ENCODE measurements around the gene ACTR2. TPM values are rescaled to one million over a fixed set of nuclear protein-coding genes. Genes with fewer than 3 reads are reported as not detected.

ACTR2 gene
- total RNA-seq, 1 experiment from 2014 or later, result 347 TPM

GRCh38 chr2:65214843-65215242 is 12.8 kb upstream of the ACTR2 start:
- Histone ChIP-seq H3K9me3 (ENCODE audit: control insufficient read depth, insufficient read depth, low read depth, low read length) (no peaks in the 10 kb centered on the region), H3K36me3 (ENCODE audit: control insufficient read depth, insufficient read depth, low read length) (no peaks in the 10 kb centered on the region), H3K27ac (ENCODE audit: low read length) (no peak overlapping the region), H3K4me3 (ENCODE audit: low read depth in 2 of 2, low read length in 2 of 2) (no peak overlapping the region), H3K4me1 (ENCODE audit: control insufficient read depth, insufficient read depth, low read length) (no peaks in the 10 kb centered on the region), H3K27me3 (ENCODE audit: control insufficient read depth, insufficient read depth, low read length) (no peaks in the 10 kb centered on the region)
- in situ Hi-C loops (cut with HindIII; ENCODE audit: low pct_unique_long_range_greater_than_20kb, low sequenced_read_pairs), result no loop called here
- no peak for DNase-seq (ENCODE audit: low read depth, low spot score)
- CTCF ChIA-PET, result no interaction called here
- ATAC-seq, result no peak
- no peak for TF ChIP-seq POLR2AphosphoS5 (IDR thresholded peaks at IDR 0.05; ENCODE audit: low read depth, low read length)
- TF ChIP-seq REST (IDR thresholded peaks at IDR 0.05; ENCODE audit: insufficient read depth in 1 of 2, low read depth in 2 of 2, low read length in 1 of 2), result no peak
- TF ChIP-seq SIN3A (IDR thresholded peaks at IDR 0.05; ENCODE audit: borderline replicate concordance, insufficient read depth, low read depth, low read length), result no peak
- no peak for TF ChIP-seq CTCF (IDR thresholded peaks at IDR 0.05)
- TF ChIP-seq TCF7L2 (IDR thresholded peaks at IDR 0.05; ENCODE audit: low read depth, low read length), result no peak
- intact Hi-C loops (cut with micrococcal nuclease; ENCODE audit: unreplicated experiment), result no loop called here
- BruUV-seq (replicated peaks), result no TSS peak
- POLR2A ChIA-PET, result no interaction called here

GRCh38 chr2:65215946-65216345 is 11.7 kb upstream of the ACTR2 start:
- POLR2A ChIA-PET, result no interaction called here
- TF ChIP-seq SIN3A (IDR thresholded peaks at IDR 0.05; ENCODE audit: borderline replicate concordance, insufficient read depth, low read depth, low read length) (no peak), POLR2AphosphoS5 (IDR thresholded peaks at IDR 0.05; ENCODE audit: low read depth, low read length) (no peak), CTCF (IDR thresholded peaks at IDR 0.05) (no peak), TCF7L2 (IDR thresholded peaks at IDR 0.05; ENCODE audit: low read depth, low read length) (no peak), REST (IDR thresholded peaks at IDR 0.05; ENCODE audit: insufficient read depth in 1 of 2, low read depth in 2 of 2, low read length in 1 of 2) (no peak)
- DNase-seq (ENCODE audit: low read depth, low spot score), result no peak
- CTCF ChIA-PET, result no interaction called here
- Histone ChIP-seq H3K27me3 (ENCODE audit: control insufficient read depth, insufficient read depth, low read length) (no peaks in the 10 kb centered on the region), H3K4me3 (ENCODE audit: low read depth in 2 of 2, low read length in 2 of 2) (no peak overlapping the region), H3K36me3 (ENCODE audit: control insufficient read depth, insufficient read depth, low read length) (no peaks in the 10 kb centered on the region), H3K27ac (ENCODE audit: low read length) (no peak overlapping the region), H3K4me1 (ENCODE audit: control insufficient read depth, insufficient read depth, low read length) (no peaks in the 10 kb centered on the region), H3K9me3 (ENCODE audit: control insufficient read depth, insufficient read depth, low read depth, low read length) (no peaks in the 10 kb centered on the region)
- intact Hi-C loops (cut with micrococcal nuclease; ENCODE audit: unreplicated experiment) (no loop called here), in situ Hi-C loops (cut with HindIII; ENCODE audit: low pct_unique_long_range_greater_than_20kb, low sequenced_read_pairs) (no loop called here)
- no TSS peak for BruUV-seq (replicated peaks)
- ATAC-seq, result no peak
